NCI-H2227 treated with DMSO at 0.1 percent for 48 hours (cell line): ENCODE data around the gene ELMOD1.

Experiments
- DNase-seq: peaks from one replicate; lab custom pipeline; 2025; lab: John Stamatoyannopoulos, UW

The ELMOD1 gene

DNA sequence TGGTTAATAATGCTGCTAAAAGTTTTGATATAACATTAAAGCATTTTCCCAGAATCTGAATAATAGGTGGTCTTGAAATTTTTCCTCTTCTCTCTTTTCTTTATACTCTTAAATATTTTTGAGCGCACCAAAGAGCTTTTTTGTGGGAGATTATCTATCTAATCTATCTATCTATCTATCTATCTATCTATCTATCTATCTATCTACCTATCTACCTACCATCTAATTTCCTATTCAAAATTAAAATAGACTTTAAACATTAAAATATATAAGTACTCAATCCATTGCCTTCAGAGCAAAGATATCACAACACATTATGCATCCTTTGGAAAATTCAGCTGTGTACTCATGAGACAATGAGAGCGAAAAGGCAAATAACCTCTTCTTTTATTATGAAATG is 55.8 kb downstream of the ELMOD1 start:
- DNase-seq = no peak

DNA sequence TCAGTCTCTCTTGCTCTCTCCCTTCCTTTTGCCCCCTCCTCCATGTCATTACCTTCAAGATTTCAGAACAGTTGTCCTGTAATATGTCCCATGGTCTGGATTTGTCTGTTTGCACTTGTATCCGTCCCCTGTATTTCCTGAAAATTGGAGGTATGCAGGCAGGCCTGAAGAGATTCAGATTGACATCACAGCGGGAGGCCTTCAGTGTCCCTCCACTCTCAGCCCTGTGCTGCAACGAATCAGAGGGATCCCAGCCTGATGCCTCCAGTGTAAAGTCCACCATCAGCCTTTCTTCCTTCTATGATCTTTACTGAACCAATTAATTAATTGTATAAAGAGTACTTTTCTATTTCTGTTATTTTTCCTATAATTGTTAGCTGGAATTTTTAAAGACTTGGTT is 57.3 kb downstream of the ELMOD1 start:
- no peak for DNase-seq

DNA sequence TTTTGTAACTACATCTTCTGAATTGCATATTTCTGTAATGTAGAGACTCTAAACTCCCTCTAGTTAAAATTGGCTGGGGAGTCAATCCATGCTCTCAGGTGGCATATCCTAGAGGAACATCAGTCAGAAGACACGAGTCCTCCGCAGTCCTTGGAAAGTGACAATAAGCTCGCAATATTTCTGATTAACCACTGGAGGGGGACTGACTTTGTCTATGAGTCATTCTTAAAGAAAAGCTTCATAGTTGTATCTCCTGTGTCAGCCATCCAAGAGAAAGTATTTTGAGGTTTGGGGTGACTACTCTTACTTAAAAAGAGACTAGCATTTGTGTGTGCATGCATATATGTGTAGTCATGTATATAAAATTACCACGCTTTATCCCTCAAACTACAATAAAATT is 60.7 kb downstream of the ELMOD1 start:
- no peak for DNase-seq

DNA sequence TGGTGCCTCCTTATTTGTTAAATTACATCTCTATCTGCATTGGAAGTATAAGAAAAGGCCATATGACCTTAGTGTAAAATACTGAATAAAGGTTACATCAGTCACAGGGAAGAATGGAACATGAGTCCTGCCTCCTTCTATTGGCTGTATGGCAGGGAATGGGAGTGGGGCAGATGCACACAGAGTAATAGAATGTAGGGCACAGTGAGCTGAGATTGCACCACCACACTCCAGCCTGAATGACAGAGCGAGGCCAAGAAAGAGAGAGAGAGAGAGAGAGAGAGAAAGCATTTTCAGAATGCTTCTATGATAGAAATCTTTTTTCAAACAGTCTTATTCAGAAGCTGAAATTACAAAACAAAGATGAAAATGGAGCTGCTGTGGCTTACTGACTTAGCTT is 62.1 kb downstream of the ELMOD1 start:
- DNase-seq = no peak

DNA sequence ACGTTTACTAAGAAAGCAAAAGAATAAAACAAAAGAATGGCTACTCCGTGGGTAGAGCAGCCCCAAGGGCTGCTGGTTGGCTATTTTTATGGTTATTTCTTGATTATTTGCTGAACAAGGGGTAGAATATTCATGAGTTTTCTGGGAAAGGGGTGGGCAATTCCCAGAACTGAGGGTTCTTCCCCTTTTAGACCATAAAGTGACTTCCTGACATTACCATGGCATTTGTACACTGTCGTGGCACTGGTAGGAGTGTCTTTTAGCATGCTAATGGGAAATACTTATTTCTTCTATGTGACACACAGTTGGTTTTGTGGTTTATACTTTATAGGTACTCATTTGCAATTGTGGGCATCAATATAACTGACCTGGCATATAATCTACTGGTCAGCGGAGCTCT is 64.7 kb downstream of the ELMOD1 start:
- no peak for DNase-seq

DNA sequence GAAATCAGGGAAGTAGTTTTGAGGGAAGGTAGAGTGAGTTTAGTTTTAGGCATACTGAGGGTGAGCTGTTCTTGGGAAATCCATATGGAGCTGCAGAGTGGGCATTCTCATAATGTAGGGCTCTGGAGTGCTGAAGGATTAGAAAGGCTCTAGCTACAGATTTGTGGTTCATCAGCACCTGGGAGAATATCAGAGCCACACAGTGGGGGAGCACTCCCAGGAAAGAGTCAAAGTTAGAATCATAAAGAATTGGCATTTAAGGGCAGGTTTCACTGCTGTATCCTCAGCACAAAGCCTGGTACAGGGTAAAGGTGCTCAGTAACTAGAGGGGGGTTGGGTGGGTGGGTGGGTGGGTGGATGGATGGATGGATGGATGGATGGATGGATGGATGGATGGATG is 68.4 kb downstream of the ELMOD1 start:
- no peak for DNase-seq

DNA sequence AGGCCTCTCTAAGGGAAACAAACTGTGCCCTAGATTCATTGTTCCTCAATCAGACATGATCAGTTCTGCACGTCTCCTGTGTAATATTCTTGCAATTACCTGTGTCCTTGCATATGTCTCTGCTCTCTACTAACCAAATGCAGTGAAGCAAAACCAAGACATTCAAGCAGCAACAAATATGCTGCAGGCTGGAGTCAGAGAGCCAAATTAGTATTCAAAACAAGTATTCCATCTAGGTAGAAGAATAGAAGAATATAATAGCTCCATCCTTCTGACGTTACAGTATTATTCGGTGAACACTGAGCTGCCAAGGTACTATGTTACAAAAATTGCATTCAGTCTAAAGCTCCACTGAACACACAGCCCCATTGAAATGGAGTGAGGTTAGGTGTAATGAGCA is 69.1 kb downstream of the ELMOD1 start:
- DNase-seq = no peak

DNA sequence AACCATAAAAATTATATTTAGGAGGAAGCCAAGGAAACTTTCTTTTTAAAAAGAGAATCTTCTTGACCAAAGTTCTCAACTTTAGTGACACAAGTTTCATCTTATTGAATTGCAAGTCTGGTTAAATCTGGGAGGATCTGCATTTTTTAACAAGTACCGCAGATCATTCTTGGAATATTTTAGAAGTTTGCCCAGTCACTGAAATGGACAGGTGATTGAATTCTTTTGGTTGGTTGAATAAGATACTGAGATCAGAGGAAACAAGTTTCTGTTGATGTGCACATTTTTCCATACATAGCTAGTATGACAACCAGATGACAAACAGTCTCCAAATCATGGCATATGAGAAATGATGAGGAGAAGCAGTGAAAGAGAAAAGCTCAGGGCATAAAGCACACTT is 70.7 kb downstream of the ELMOD1 start:
- no peak for DNase-seq

DNA sequence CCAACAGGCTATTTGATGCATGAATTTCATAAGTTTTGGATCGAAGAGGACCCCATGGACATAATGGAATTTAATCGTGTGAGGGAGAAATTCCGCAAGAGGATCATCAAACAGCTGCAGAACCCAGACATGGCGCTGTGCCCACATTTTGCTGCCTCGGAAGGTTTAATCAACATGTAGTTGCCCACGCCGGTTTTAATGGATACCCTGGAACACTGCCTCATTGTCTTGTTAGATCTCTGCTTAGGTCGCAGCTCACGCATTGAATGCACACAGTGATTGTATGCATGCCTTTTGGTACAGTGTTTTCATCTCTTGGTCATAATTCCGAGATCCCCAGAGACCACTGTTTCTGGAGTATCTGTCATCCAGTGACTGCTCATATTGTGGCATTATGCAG is 74.1 kb downstream of the ELMOD1 start:
- peak; percentile 13 for DNase-seq

DNA sequence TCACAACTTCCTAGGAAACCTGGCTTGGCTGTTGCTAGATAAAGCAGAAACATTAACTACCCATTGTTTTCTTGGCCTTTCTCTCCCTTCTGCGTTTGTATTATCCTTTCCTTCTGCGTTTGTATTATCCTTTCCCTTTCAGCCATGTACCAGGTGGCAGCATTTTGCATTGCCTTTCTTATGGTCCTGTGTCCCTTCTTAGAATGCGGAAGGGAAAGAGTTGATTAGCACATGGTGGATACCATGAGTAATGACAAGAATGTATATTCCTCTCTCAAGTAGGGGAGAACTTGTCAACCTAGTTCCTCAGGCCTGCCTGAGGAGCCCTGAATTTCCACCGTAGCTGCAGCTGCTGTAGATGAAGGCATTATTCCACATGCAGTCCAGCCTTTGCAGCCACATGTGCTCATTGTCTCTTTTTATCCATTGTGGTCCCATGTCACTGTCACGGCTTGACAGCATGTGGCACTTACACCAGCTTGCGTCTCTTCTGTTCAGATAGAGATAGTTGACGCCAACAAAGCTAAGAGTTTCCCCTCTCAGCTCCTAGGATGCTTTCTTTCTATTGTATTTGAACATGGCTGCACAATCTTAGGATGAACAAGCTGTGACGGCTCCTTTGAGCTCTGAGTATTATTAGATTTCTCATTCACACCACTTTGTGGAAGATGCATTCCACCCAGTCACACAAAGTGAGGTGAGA is 76.1 kb downstream of the ELMOD1 start:
- no peak for DNase-seq

DNA sequence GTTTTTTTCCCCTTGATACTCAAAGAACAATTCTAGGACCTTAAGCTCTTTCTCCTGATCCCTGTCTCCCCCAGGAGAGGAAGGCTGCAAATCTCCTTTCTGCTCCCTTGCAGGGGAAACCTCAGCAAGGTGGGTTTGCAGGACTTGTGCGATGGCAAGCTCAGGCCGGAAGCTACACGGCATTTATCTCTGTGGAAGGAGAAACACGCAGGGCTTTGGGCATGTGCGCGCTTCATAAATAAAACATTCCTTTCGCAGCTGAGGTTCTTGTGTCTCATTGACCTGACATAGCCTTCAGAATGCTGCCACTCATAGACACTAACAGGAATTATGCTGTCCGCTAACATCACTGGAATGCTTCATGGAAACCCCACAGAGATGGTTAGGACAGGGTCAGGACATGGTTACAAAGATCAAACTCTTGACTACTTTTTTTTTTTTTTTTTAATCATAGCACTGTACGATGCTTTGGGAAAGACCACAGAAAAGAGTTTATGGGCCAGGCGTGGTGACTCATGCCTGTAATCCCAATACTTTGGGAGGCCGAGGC is 78.3 kb downstream of the ELMOD1 start:
- no peak for DNase-seq

DNA sequence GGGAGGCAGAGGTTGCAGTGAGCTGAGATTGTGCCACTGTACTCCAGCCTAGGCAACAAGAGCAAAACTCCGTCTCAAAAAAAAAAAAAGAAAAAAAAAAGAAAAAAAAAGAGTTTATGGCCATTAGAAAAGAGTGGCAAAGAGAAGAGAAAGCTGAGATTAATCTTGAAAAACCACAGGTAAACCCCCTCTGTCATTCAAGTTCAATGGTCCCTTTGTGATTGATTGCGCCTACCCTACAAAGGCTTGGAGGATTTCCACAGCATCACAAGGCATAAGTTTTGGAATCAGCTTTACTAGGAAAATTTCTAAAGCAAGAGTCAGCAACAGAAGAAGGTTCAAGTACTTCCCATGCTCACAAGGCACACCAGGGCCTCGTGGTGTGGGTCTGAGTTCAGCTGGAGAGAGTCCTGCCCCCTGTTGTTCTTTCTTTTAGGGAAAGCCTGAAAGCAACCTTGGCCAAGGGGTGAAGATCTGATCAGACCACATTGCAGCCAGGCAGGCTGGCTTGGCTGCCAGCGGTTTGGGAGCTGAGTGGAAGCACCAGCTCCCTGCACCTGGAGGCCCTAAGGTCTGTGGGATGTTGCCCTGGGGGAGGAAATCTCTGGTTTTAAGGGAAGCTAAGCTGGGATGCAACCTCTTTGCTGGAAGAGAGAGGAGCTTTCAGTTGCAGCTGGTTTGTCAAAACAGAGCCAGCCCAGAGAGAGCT is 79.1 kb downstream of the ELMOD1 start:
- no peak for DNase-seq

DNA sequence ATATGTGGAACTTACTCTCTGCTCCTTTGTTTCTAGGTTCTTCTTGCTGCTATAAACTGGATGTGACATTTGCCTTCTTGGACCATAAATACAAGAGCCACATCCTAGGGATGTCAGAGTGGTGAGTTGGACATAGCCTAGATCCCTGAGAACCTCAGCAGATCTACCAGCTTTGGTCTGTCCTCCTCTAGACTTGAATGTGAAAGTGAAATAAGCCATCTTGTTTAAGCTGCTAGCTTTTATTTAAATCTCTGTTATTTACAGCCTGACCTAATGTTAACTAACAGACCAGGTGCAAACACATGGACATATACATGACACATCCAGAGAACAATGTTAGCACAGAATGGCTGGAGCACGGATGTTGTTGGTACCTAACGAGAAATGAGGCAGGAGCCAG is 85.0 kb downstream of the ELMOD1 start:
- DNase-seq = no peak

DNA sequence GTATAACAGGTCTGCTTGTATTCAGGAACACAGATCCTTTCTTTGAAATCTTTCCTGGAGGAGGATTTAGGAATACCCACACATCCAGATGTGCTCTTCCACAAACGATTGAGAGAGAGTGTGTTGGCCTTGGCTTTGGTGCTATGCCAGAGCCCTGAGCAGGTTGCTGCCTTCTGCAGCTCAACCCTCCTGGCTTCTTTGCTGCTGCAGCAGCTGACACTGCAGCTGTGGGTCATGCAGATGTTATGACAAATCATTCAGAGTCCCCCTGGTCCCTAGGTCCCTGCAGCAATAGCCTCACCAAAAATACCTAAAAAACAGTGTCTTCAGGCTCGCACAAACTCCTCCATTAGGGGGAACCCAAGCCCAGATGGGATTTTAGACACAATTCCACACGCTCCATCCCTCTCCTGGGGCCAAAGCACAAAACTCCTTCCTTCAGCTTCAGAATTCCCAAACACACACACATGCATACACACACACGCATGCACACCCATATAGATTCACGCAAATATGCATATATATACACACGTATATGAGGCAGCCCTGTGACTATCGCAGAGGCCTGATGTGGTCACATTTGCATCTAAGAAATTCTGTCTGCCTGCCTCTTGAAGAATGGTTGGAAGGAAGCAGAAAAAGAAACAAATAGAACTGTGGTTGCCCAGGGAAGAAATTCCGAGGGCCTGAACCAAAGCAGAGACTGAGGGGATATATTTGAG is 85.5 kb downstream of the ELMOD1 start:
- DNase-seq = no peak

DNA sequence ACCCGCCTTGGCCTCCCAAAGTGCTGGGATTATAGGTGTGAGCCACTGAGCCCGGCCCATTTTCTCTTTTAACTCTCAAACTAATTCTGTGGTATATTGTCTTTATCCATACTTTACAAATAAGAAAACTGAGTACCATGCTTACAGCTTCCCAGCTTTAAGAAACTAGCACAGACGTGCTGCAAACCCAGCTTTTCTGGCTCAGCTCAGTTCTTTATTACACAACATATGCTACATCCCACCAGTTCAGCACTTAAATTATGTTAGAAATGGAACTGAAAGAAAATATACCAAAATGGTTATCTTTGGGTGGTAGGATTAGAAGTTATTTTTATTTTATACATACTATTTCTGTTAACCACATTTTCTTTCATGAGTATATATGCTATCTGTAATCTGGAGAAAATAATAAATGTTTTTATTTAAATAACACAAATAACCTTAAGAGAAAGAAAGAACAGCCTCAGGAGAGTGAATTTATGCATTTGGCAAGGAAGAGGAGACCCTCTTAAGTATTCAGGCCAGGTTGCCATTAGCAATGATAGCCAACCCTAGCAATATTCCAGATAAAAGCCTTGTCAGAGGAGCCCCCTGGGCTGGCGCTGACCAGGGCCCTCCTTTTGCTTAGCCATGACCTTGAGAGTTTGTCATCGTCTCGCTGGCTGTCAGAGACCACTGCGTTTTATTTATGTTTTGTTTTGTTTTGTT is 87.1 kb downstream of the ELMOD1 start:
- DNase-seq = no peak

DNA sequence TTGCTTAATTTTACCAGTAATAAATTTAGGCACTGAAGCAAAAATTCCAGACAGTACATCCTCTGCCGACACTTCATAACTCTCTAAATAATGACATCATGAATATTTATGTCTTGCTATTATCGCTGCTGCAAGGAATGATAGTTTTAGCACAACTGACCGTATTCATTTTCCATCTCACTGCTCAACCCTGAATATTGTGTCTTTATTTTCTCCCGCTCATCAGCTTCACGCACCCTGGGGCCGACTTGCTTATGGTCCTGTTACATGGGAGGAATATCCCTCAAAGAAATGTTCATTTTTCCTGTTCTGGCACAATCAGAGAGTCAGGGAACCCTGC is 87.7 kb downstream of the ELMOD1 start:
- DNase-seq = no peak

DNA sequence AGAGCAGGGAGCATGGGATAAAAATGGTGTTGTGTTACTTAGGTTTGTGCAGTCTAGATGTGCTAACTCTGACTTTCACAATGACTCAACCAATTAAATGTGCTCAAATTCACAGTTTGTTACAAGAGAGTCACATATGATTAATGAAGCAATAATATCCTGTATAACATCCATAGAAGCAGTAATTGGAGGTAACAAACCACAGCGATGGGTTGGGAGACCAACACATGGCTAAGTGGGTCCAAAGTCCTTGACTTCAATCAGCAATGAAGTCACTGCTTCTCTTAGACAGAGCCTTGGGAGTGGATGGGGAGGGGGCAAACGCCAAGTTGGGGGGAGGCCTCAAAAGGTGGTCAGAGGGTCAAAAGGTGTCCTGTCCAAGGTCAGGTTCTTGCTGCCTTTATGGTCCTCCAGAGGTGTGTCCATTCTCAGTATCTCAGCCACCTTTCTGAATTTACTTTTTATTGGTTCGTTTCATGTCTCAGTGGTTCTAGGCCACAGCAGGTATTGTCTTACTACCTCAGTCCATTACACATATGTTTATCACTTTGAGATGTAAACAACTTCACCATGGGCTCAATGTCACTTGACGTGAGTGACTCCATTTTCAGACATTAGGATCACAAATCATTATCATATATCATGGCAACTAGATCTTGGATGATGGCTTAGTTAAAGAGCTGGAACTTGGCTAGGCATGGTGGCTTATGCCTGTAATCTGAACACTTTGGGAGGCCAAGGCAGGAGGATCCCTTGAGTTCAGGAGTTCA is 88.5 kb downstream of the ELMOD1 start:
- no peak for DNase-seq

DNA sequence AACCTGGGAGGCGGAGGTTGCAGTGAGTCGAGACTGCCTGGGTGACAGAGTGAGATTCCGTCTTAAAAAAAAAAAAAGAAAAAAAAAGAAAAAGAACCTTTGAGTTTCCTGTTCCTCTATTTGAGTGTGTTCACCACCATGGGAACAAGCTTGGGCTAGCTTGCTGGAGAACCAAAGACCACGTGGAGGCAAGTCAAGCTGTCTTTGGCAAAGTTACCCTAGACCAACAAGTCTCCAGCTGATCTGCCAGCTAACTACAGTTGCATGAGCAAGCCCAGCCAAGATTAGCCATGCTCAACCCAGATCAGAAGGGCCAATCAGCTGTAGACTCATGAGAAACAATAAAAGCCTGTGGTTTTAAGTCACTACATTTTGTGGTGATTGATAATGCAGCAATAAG is 91.2 kb downstream of the ELMOD1 start:
- DNase-seq = no peak

DNA sequence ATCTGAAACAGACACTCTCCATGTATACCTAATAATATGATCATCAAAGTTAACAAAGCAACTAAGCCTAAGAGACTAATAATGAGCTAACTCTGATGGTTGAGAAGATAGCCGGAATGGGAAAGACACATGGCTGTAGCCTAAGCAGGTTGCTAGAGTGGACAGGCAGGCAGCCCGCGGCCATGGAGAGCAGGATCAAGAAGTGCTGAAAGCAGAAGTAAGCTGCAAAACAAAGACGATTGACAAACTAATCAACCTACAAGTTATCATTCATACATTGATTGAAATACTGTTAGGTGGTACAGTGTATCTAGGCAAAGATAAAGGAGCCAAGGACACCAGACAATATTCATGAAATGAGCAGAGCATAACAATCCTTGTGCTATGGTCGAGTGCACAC is 91.6 kb downstream of the ELMOD1 start:
- DNase-seq = no peak

DNA sequence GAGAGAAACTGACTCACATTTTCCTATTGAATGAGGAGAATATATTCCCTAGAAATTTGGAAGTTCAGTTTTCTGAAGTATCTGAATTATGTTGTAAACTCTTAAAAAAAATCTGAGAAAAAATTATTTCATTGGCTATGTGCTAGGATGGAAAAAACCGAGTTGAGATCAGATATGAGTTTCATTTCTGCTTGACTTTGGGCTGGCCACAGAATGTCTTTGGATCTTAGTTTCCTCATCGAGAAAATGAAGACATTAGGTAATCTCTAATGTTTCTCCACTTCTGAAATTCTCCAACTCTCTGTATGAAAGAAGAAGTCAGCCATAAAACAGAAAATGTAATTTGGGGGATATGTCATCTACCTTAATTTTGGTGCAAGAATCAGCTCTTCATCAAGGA is 92.1 kb downstream of the ELMOD1 start:
- DNase-seq = no peak

DNA sequence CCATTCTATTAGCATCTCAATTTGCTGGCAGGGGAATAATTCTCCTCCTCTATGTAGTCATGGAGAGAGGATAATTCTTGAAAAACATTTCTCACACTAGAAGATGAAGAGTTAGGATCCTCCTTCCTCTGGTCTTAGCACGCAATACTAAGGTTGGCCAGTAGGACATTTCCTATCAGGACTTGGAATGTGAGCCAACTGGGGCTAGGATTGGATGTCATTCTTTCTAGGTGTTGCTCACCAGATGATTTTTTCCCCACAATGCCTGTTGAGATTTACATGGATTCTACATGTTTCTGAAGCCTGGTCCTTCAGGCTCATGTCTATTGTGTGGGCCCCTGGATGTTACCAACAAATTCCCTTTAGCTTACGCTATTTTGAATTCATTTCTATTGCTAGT is 92.9 kb downstream of the ELMOD1 start:
- DNase-seq = no peak
